Ishikawa (cell line): ENCODE results near the gene WIPI1.

ENCODE experiments used
- CEBPB ChIP-seq: IDR thresholded peaks from 2 replicates; pipeline ENCODE4 v1.6.1; 2012
- CREB1 ChIP-seq: IDR thresholded peaks from 2 replicates; pipeline ENCODE4 v1.6.1; 2012; ENCODE audit warnings: low read depth
- EGR1 ChIP-seq: IDR thresholded peaks from 2 replicates; pipeline ENCODE4 v1.6.1; 2012
- EP300 ChIP-seq: IDR thresholded peaks from 2 replicates; pipeline ENCODE4 v1.6.1; 2012; ENCODE audit warnings: borderline replicate concordance
- FOXM1 ChIP-seq: IDR thresholded peaks from 2 replicates; pipeline ENCODE4 v1.6.1; 2012; ENCODE audit warnings: low read depth, borderline replicate concordance
- MAX ChIP-seq: IDR thresholded peaks from 2 replicates; pipeline ENCODE4 v1.6.1; 2012
- NFIC ChIP-seq: IDR thresholded peaks from 2 replicates; pipeline ENCODE4 v1.6.1; 2012
- RAD21 ChIP-seq: IDR thresholded peaks from 2 replicates; pipeline ENCODE4 v1.6.1; 2012; ENCODE audit warnings: low read depth
- REST ChIP-seq: IDR thresholded peaks from 2 replicates; pipeline ENCODE4 v1.6.1; 2012; ENCODE audit warnings: low read depth, mild to moderate bottlenecking
- TAF1 ChIP-seq: IDR thresholded peaks from 2 replicates; pipeline ENCODE4 v1.6.1; 2012; ENCODE audit warnings: low read depth, mild to moderate bottlenecking
- TEAD4 ChIP-seq: IDR thresholded peaks from 2 replicates; pipeline ENCODE4 v1.6.1; 2012
- USF1 ChIP-seq: IDR thresholded peaks from 2 replicates; pipeline ENCODE4 v1.6.1; 2012
- YY1 ChIP-seq: IDR thresholded peaks from 2 replicates; pipeline ENCODE4 v1.6.1; 2012; ENCODE audit warnings: low read depth
- ZBTB7A ChIP-seq: IDR thresholded peaks from 2 replicates; pipeline ENCODE4 v1.6.1; 2012; ENCODE audit warnings: low read depth

GRCh38 chr17:68455901-68456338 lies 1.4 kb downstream of the WIPI1 start:
- TF ChIP-seq CEBPB (no peak), YY1 (no peak), FOXM1 (no peak), MAX (no peak), REST (no peak), USF1 (no peak), EP300 (no peak), CREB1 (no peak), TEAD4 (no peak), TAF1 (no peak), EGR1 (no peak), NFIC (no peak), RAD21 (no peak), ZBTB7A (no peak)
